Measurements from ENCODE around the gene KCNJ14.

- TF ChIP-seq POLR2A (IDR thresholded peaks at IDR 0.05) = peak; percentile 92
- peak in 2 of 6 experiments; percentile 10 to 16 for TF ChIP-seq CTCF (IDR thresholded peaks at IDR 0.05)
Observed at GRCh38 chr19:48469289-48469881, 14.0 kb downstream of the KCNJ14 start, which contains the start of gene CYTH2.

Data from Peyer's patch (tissue), 4 donors.